GM21367 (cell line): ENCODE data around the gene URM1.
"Not testable (repeated sequence)": the region's sequence is repeated elsewhere in the genome, so short reads cannot be mapped to it uniquely, and the experiment has no call there.

Experiments used
- ATAC-seq: cut with Tn5 transposase; IDR thresholded peaks from one replicate; pipeline ENCODE4 v1.9.1; 2021; ENCODE audit not compliant: unreplicated experiment

The URM1 gene

DNA sequence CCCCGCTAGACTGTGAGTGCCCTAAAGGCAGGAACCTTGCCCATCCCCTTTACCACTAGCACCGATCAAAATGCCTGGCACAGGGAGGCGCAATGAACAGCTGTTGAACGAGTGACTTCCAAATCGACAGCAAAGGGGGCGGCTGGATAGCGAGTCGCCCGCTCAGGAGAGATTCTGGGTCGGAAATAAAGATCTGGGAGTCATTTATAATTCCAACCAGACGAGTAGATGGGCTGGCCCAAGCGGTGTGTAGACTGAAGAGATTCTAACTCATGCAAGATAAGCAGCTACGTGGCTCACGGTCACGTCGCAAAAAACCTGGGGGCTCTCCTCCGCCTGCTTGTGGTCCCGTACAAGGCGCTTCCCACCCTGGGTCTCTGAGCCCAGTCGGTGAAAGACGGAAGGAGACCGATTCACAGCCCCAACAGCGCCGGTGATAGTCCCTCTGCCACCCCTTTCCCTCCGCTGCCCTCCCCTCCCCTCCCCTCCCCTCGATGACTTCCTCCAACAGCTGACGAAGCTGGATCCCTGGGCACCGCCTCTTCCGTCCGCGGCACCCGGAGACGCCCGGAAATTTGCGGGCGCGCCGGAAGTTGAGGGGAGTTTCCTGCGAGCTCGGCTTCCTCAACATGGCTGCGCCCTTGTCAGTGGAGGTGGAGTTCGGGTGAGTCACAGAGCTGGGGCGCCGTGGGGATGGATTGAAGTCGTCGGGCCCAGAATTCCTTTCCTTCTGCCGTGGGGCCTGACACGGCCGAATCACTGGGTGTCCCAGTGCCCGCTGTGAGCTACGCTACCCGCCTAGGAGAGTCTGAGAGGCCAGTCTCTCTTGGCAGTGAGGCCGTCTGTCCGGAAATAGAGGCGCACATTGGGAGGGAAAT is at the start of gene URM1:
Gene URM1 (plus strand): TSS at position 623 of the 878 bp plus-strand sequence. CDS start 7 bp downstream, at position 630.
- peak; percentile 82 for ATAC-seq

GRCh38 chr9:128321879-128322403 is 49.2 kb upstream of the URM1 start:
- peak; percentile 19 for ATAC-seq

DNA sequence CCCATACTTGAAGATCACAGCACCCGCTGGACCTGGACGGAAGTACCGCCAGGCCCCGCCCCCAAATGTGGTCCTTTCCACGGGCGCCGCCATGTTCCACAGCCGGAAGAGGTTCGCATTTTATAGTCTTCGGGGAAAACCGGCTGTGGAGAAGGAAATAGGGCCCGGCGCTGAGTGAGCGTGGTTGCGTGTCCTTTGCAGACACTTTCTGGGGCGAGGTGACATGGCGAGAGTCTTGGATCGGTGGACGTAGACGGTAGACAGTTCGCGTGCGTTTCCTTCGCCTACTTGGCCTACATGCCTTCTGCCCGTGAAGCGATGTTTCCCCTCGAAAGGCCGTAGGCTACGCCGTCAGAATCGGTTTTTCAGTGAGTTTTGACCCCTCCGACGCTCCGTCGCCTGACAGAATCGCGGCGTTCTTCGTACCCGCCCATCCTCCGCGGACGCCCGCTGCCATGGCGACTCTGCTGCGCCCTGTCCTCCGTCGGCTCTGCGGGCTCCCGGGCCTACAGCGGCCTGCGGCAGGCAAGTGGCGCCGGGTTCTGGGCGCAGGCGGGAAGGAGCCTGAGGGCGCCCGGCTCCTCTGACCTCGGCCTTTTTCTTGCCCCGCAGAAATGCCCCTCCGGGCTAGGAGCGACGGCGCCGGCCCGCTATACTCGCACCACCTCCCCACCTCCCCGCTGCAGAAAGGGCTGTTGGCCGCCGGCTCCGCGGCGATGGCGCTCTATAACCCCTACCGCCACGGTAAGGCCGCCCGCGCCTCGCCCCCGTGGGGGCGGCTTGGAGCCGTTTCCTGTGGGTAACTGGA is 48.6 kb upstream of the URM1 start, which contains the start of the genes COQ4 and TRUB2:
Gene COQ4 (plus strand): TSS at position 436 of the 808 bp plus-strand sequence. CDS start 20 bp downstream, at position 456.
Gene TRUB2 (minus strand): TSS at position 44 of the 808 bp plus-strand sequence. CDS start 39 bp downstream, at position 5.
- ATAC-seq = peak; percentile 69

- ATAC-seq = no peak
Measured at GRCh38 chr9:128323212-128323730, 47.9 kb upstream of the URM1 start.

DNA sequence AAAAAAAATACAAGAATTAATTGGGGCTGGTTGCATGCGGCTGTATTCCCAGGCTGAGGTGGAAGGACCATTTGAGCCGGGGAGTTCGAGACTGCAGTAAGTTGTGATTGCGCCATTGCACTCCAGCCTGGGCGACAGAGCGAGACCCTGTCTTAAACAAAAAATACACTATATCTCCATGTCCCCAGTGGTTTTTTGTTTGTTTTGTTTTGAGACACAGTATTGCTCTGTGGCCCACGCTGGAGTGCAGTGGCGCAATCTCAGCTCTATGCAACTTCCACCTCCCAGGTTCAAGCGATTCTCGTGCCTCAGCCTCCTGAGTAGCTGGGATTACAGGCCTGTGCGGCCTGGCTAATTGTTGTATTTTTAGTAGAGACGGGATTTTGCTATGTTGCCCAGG is 47.4 kb upstream of the URM1 start:
- ATAC-seq = no peak

DNA sequence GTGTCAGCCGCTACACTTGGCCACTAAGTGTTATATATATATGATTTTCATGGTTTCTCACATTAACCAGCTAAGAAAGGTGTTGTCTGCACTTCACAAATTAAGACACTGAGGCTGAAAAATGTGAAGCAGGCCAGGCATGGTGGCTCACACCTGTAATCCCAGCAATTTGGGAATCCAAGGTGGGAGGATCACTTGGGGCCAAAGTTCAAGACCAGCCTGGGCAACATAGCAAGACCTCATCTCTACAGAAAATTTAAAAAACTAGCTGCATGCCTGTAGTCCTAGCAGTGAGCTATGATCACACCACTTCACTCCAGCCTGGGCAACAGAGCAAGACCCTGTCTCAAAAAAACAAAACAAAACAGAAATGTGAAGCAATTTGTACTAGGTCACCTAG is 46.8 kb upstream of the URM1 start:
- no peak for ATAC-seq

- no peak for ATAC-seq
Measured at GRCh38 chr9:128325629-128326028, 45.5 kb upstream of the URM1 start.

DNA sequence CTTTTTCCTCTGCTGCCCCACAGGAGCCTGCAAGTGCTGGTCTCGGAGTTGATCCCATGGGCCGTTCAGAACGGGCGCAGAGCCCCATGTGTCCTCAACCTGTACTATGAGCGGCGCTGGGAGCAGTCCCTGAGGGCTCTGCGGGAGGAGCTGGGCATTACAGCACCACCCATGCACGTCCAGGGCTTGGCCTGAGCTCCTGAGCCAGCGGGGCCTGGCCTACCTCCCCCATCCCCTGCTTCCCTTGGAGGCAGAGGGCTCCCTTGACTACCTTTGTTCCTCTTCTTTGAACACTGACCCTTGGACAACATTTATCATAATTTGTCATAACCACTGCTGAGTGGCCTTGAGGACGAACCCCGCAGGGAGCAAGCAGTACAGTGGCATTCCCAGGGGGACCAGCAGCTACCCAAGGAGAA is 37.7 kb upstream of the URM1 start:
- no peak for ATAC-seq

- ATAC-seq = no peak
Measured at GRCh38 chr9:128335161-128335560, 36.0 kb upstream of the URM1 start.

DNA sequence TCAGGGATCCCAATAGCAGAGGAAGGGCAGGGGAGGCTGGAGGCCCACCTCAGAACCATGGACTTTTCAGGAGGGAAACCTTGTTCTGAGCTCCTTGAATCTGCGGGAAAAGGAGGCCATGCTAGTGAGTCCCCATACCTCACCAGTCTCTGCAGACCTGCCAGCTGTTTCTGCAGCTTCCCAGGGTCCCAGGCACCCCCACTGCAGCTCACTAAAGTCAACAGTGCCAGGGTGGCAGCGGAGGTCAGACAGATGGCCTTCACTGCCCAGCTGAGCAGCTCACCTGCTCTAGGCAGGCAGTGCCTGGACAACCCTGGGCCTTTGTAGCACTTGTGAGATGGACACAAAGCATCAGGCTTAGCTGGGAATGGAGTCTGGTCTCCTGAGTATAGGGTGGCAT is 35.3 kb upstream of the URM1 start:
- ATAC-seq = no peak

DNA sequence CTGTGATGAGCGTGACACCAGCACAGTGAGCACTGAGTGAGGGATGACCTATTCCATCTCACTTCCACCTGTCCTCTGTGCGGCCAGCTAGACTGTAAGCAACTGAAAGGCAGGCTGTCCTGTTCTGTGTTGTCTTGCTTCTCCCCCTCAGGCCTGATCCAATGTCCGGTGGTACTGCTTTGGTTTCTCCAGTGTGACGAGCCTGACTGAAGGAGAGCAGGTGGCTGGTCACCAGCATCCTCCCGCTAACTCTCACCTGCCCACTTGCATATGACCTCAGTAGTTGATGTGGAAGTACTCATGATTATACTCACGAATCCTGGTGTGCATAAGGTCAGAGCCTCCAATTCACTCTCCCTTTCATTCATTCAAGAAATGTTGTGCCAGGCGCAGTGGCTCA is 33.2 kb upstream of the URM1 start:
- no peak for ATAC-seq

- not testable (repeated sequence) for ATAC-seq
Measured at GRCh38 chr9:128338852-128339614, 32.1 kb upstream of the URM1 start.

DNA sequence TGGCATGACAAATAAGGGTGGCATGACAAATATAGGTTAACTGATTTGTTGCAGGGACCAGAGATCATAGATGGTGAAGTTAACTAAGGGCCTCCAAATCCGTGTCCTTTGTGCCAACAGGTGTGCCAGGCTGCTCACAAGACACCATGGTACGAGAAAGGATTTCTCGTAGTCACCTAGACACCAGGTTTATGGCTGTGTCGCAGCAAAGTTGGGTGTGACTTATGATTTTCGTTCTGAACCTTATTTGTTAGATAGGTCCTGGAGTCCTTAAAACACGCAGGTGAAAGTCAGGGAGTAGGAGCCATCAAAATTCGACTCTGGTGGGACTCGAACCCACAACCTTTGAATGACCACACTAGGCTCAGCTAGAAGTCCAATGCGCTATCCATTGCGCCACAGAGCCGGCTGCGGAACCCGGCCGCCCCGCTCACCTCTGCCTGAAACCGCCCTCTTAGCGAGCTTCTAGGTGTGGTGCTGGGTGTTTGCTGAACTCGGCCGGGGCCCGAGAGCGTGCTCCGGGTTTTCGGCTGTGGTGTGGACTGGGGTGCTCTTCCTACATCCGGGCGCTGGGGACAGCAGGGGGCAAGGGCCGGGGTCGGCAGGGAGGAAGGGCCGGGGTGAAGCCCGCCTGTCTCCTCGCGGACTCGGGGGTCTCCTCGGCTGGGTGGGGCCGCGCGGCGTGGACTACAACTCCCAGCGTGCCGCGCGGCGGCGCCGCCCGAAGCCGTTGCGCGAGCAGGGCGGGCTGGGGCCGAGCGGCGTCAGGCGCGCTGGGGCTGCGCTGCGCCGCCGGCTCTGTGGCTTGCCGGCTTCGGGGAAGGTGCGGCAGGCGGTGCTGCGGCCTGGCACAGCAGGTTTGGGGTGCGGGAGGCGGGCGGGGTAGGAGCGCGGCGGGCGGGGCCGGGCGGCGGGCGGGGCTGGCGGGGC is 31.1 kb upstream of the URM1 start, which contains the start of gene SLC27A4:
Gene SLC27A4 (plus strand): TSS at position 767 of the 930 bp plus-strand sequence. CDS start 2,606 bp downstream, outside the sequence.
- peak; percentile 53 for ATAC-seq

DNA sequence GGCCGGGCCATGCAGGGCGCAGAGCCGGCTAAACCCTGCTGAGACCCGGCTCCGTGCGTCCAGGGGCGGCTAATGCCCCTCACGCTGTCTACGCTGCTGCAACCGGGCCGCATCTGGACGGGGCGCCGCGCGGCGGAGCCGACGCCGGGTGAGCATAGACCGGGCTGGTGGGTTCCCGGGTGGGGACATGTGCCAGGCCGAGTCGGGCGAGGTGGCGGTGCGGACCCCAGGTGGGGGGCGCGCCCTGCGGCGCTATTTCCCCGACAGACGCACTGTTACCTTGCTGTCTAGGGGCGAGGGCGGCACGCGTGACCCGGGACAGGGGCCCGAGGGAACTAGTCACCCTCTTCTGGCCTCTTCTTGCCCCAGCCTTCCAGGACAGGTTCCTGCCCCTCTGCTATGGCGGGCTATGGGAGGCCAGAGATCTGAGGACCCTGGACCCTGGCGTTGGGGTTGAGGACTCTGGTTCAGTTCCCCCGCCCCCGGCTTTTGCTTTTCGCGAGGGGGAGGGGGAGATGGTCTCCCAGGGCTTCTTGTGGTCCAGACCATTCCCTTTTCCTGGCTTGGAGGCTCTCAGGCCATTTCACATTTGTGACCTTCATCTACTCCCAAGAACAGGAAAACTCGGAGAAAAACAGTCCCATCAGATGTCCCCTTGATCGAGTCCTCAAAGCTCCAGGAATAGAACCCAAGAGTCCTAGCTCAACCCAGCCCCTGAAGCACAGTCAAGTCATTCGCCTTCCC is 30.3 kb upstream of the URM1 start:
- peak; percentile 32 for ATAC-seq

- no peak for ATAC-seq
Measured at GRCh38 chr9:128341435-128341849, 29.7 kb upstream of the URM1 start.

GRCh38 chr9:128342971-128343680 is 28.0 kb upstream of the URM1 start:
- no peak for ATAC-seq

DNA sequence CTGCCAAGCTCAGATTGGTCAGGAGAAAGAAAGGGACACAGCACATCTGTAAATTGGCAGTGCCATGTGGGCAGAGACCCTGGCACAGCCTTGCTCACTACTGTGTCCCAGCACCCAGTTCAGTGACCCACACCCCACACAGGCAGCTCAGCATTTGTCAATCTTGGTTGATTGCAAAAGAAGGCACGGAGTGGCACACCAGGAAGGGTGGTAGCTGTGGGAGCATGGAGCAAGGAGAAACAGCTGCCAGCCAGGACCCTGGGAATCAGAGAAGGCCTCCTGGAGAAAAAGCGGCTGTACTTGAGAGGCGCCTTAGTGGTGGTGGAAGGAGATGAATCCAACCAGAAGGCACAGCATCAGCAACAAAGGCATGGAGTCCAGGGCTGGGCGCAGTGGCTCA is 27.3 kb upstream of the URM1 start:
- ATAC-seq = no peak
